Tibial nerve (tissue), 4 donors: ENCODE results near the gene PRKCB. TPM values are rescaled to one million over a fixed set of nuclear protein-coding genes. Genes with fewer than 3 reads are reported as not detected.
A peak's percentile ranks its signal among the peaks of the same experiment; 100 is the strongest.

Source experiments
- DNase-seq, 2 donors: peaks; one replicate each; pipeline ENCODE4 v3.0.0-alpha.2; 2019; ENCODE audit warnings: low spot score in 2 of 2
- H3K27ac ChIP-seq, 4 donors: fragments of 200-600 bp; sonication (generic) in 3 of 4; one replicate each; pipeline ENCODE4 v1.5.1; 2017 to 2019; ENCODE audit warnings: mild to moderate bottlenecking in 1 of 4
- H3K27me3 ChIP-seq, 2 donors: fragments of 200-600 bp; sonication (generic) in 1 of 2; one replicate each; pipeline versions ENCODE4 v1.5.1 to v1.6.0; 2017 to 2019
- H3K36me3 ChIP-seq, 3 donors: fragments of 200-600 bp; sonication (generic); one replicate each; pipeline ENCODE4 v1.5.1; 2018 to 2019
- H3K4me1 ChIP-seq, 4 donors: fragments of 200-600 bp; sonication (generic) in 3 of 4; one replicate each; pipeline ENCODE4 v1.5.1; 2017 to 2019
- H3K4me3 ChIP-seq, 4 donors: fragments of 200-600 bp; sonication (generic) in 3 of 4; one replicate each; pipeline ENCODE4 v1.5.1; 2017 to 2019; ENCODE audit warnings: mild to moderate bottlenecking in 1 of 4, moderate library complexity in 1 of 4
- H3K9me3 ChIP-seq, 4 donors: fragments of 200-600 bp; sonication (generic) in 3 of 4; one replicate each; pipeline ENCODE4 v1.5.1; 2017 to 2019
- CTCF ChIP-seq, 5 experiments: fragments of 200-600 bp in 3 of 5; fragments of 450-650 bp in 2 of 5; sonication (generic) in 3 of 5; IDR thresholded peaks; one replicate each; pipeline ENCODE4 v1.5.1; 2016 to 2019; ENCODE audit warnings: antibody characterized with exemption in 5 of 5, mild to moderate bottlenecking in 3 of 5, moderate library complexity in 2 of 5
- EP300 ChIP-seq, 2 donors: sonication (generic); formaldehyde crosslinking; IDR thresholded peaks; one replicate each; pipeline ENCODE4 v1.6.1; 2017; ENCODE audit warnings: antibody characterized with exemption in 2 of 2, mild to moderate bottlenecking in 1 of 2
- POLR2A ChIP-seq, 2 donors: fragments of 450-650 bp; IDR thresholded peaks; one replicate each; pipeline ENCODE4 v1.6.1; 2017; ENCODE audit warnings: antibody characterized with exemption in 2 of 2, mild to moderate bottlenecking in 2 of 2, moderate library complexity in 2 of 2
- WGBS, 2 donors: methylation state at CpG; one replicate each; pipeline ENCODE4 v1.1.5; 2018; 5-methylcytosine and 5-hydroxymethylcytosine counted together
- total RNA-seq, 4 donors: library from RNA; depleted of rRNA; stranded (reverse); fragments of >200 nt; gene quantifications; one replicate each; pipeline ENCODE4 v1.1.0, GENCODE V29; 2016

PRKCB gene
- total RNA-seq, 4 donors from 2014 or later: 2.7 to 6.9 (median 4.3) TPM

- peak; percentile 36 to 65 (median 51) for TF ChIP-seq CTCF (IDR thresholded peaks at IDR 0.05)
- no peak for TF ChIP-seq EP300 (IDR thresholded peaks at IDR 0.05)
- H3K36me3 ChIP-seq: no peaks in the 10 kb centered on the region
- H3K4me3 ChIP-seq: no peak overlapping the region
- H3K27ac ChIP-seq: no peak overlapping the region
- WGBS, 2 donors: 10 to 13% methylated on average over 4 to 5 of the region's 5 CpGs
- H3K4me1 ChIP-seq: peaks cover 0 to 15% (median 3%) of the 10 kb centered on the region in 4 donors
- no peaks in the 10 kb centered on the region for H3K27me3 ChIP-seq
- DNase-seq: peak; percentile 33 to 60
- no peaks in the 10 kb centered on the region for H3K9me3 ChIP-seq
These were observed 34.4 kb upstream of the PRKCB start for GRCh38 chr16:23801378-23801777.

- Histone ChIP-seq H3K4me3 (no peak overlapping the region), H3K36me3 (no peaks in the 10 kb centered on the region), H3K9me3 (no peaks in the 10 kb centered on the region), H3K27ac (no peak overlapping the region), H3K4me1 (peaks cover 0 to 15% (median 3%) of the 10 kb centered on the region in 4 donors), H3K27me3 (no peaks in the 10 kb centered on the region)
- no peak for DNase-seq
- TF ChIP-seq CTCF (IDR thresholded peaks at IDR 0.05) (no peak), POLR2A (IDR thresholded peaks at IDR 0.05) (no peak), EP300 (IDR thresholded peaks at IDR 0.05) (no peak)
- 47 to 56% methylated on average over 2 of the region's 2 CpGs for WGBS, 2 donors
These were observed 33.0 kb upstream of the PRKCB start for GRCh38 chr16:23802776-23803175.

- H3K4me3 ChIP-seq: no peak overlapping the region
- H3K27ac ChIP-seq: no peak overlapping the region
- H3K36me3 ChIP-seq: no peaks in the 10 kb centered on the region
- peaks cover 0 to 15% (median 3%) of the 10 kb centered on the region in 4 donors for H3K4me1 ChIP-seq
- 4 to 5% methylated on average over 9 of the region's 9 CpGs for WGBS, 2 donors
- peak in 1 of 2 donors; percentile 22 for DNase-seq
- no peaks in the 10 kb centered on the region for H3K9me3 ChIP-seq
- TF ChIP-seq EP300 (IDR thresholded peaks at IDR 0.05): no peak
- peak in 4 of 5 experiments; percentile 26 to 47 (median 40) for TF ChIP-seq CTCF (IDR thresholded peaks at IDR 0.05)
- TF ChIP-seq POLR2A (IDR thresholded peaks at IDR 0.05): no peak
- H3K27me3 ChIP-seq: no peaks in the 10 kb centered on the region
These were observed 32.1 kb upstream of the PRKCB start for GRCh38 chr16:23803591-23804123.

GRCh38 chr16:23807028-23807427 is 28.8 kb upstream of the PRKCB start:
- H3K4me3 ChIP-seq: no peak overlapping the region
- no peak for TF ChIP-seq POLR2A (IDR thresholded peaks at IDR 0.05)
- TF ChIP-seq EP300 (IDR thresholded peaks at IDR 0.05): no peak
- no peak for TF ChIP-seq CTCF (IDR thresholded peaks at IDR 0.05)
- H3K27ac ChIP-seq: no peak overlapping the region
- 41 to 49% methylated on average over 1 of the region's 1 CpG for WGBS, 2 donors
- H3K4me1 ChIP-seq: peaks cover 0 to 15% (median 3%) of the 10 kb centered on the region in 4 donors
- H3K36me3 ChIP-seq: no peaks in the 10 kb centered on the region
- no peaks in the 10 kb centered on the region for H3K9me3 ChIP-seq
- no peaks in the 10 kb centered on the region for H3K27me3 ChIP-seq
- no peak for DNase-seq

- no peak for TF ChIP-seq CTCF (IDR thresholded peaks at IDR 0.05)
- WGBS, 2 donors: 50 to 88% methylated on average over 4 of the region's 4 CpGs
- DNase-seq: no peak
- Histone ChIP-seq H3K27me3 (peaks cover 0 to 8% of the 10 kb centered on the region in 2 donors), H3K9me3 (peaks cover 0 to 4% (median 0%) of the 10 kb centered on the region in 4 donors), H3K4me1 (no peaks in the 10 kb centered on the region), H3K36me3 (no peaks in the 10 kb centered on the region), H3K27ac (no peak overlapping the region), H3K4me3 (no peak overlapping the region)
These were observed 14.3 kb upstream of the PRKCB start for GRCh38 chr16:23821467-23821866.
